IPS DF 4.7 (cell line): ENCODE results near the gene GAMT.
"Not testable (repeated sequence)": the region's sequence is repeated elsewhere in the genome, so short reads cannot be mapped to it uniquely, and the experiment has no call there.

Source experiments
- DNase-seq: peaks from one replicate; pipeline ENCODE4 v3.0.0-alpha.2; 2013; ENCODE audit warnings: low spot score; ENCODE audit errors: extremely low read depth

GAMT gene

GRCh38 chr19:1401138-1401888 is at the start of gene GAMT:
TSS of gene GAMT (minus strand) at chr19:1401542. CDS start at chr19:1401476, 66 bp downstream.
- DNase-seq: no peak

- no peak for DNase-seq
Observed at GRCh38 chr19:1449467-1450442, 48.4 kb upstream of the GAMT start, which contains the start of gene APC2. TSS of gene APC2 (plus strand) at chr19:1450121. CDS start at chr19:1453002, 2,881 bp downstream.

GRCh38 chr19:1447944-1448343 is 46.6 kb upstream of the GAMT start:
- no peak for DNase-seq

- no peak for DNase-seq
Observed at GRCh38 chr19:1447504-1447903, 46.2 kb upstream of the GAMT start.

- no peak for DNase-seq
Observed at GRCh38 chr19:1446713-1447481, 45.6 kb upstream of the GAMT start.

GRCh38 chr19:1445932-1446712 is 44.8 kb upstream of the GAMT start:
- DNase-seq: no peak

- DNase-seq: no peak
Observed at GRCh38 chr19:1445185-1445931, 44.0 kb upstream of the GAMT start.

- DNase-seq: no peak
Observed at GRCh38 chr19:1441677-1442438, 40.5 kb upstream of the GAMT start.

GRCh38 chr19:1441022-1441426 is 39.7 kb upstream of the GAMT start:
- DNase-seq: no peak

- DNase-seq: no peak
Observed at GRCh38 chr19:1440418-1440801, 39.1 kb upstream of the GAMT start.

- not testable (repeated sequence) for DNase-seq
Observed at GRCh38 chr19:1439525-1440417, 38.4 kb upstream of the GAMT start.

- no peak for DNase-seq
Observed at GRCh38 chr19:1438933-1439354, 37.6 kb upstream of the GAMT start.

- no peak for DNase-seq
Observed at GRCh38 chr19:1438035-1438932, 36.9 kb upstream of the GAMT start, which contains the start of gene RPS15. TSS of gene RPS15 (plus strand) at chr19:1438396. CDS start at chr19:1438426, 30 bp downstream.

- DNase-seq: no peak
Observed at GRCh38 chr19:1437609-1438008, 36.3 kb upstream of the GAMT start.

GRCh38 chr19:1435378-1435989 is 34.1 kb upstream of the GAMT start:
- DNase-seq: no peak

GRCh38 chr19:1434577-1435060 is 33.3 kb upstream of the GAMT start:
- no peak for DNase-seq

- no peak for DNase-seq
Observed at GRCh38 chr19:1434040-1434366, 32.7 kb upstream of the GAMT start.
